BJ (cell line): ENCODE measurements around the gene GPC6. TPM values are rescaled to one million over a fixed set of nuclear protein-coding genes. Genes with fewer than 3 reads are reported as not detected.

ENCODE experiments used
- CTCF ChIA-PET: fragments of 350-600 bp; formaldehyde crosslinking; extraction: SDS; loops from one replicate; lab custom pipeline; 2021; ENCODE audit warnings: antibody characterized with exemption, inconsistent platforms; lab: Yijun Ruan, JAX
- POLR2A ChIA-PET: fragments of 300-600 bp; sonication (Branson Sonifier 250); formaldehyde crosslinking; extraction: SDS; loops from one replicate; lab custom pipeline; 2021; ENCODE audit warnings: antibody characterized with exemption; lab: Charles Lee
- DNase-seq: peaks from one replicate; pipeline ENCODE4 v3.0.0-alpha.2; 2011; ENCODE audit warnings: low read depth
- H3K27me3 ChIP-seq: 2 replicates; pipeline ENCODE4 v1.6.0; 2011; ENCODE audit warnings: low read length; ENCODE audit not compliant: control insufficient read depth, insufficient read depth
- H3K36me3 ChIP-seq: 2 replicates; pipeline ENCODE4 v1.5.1; 2011; ENCODE audit warnings: low read length; ENCODE audit not compliant: control insufficient read depth, insufficient read depth
- H3K4me3 ChIP-seq: 2 replicates; pipeline ENCODE4 v1.5.1; 2011; ENCODE audit warnings: low read depth, mild to moderate bottlenecking, control low read depth, low read length
- CTCF ChIP-seq: IDR thresholded peaks from 2 replicates; pipeline ENCODE4 v1.5.1; 2011; ENCODE audit warnings: low read depth, mild to moderate bottlenecking, control low read depth, inconsistent platforms, low read length, moderate library complexity; ENCODE audit not compliant: insufficient read depth
- polyA plus RNA-seq: library from polyadenylated mRNA; depleted of rRNA; stranded (reverse); fragments of >200 nt; gene quantifications from 2 replicates; pipeline ENCODE4 v1.2.3, GENCODE V29; 2011

GPC6 gene
- polyA plus RNA-seq, 1 experiment, result 23.0 TPM

- POLR2A ChIA-PET, result no interaction called here
- Histone ChIP-seq H3K36me3 (no peaks in the 10 kb centered on the region), H3K27me3 (no peaks in the 10 kb centered on the region), H3K4me3 (no peak overlapping the region)
- no peak for TF ChIP-seq CTCF
- no peak for DNase-seq
- CTCF ChIA-PET, result interaction anchor here (1.1 kb wide), 1 partner anchor 9 kb away, joined by 3 read pairs; no protein-coding TSS in a partner anchor
Measured at GRCh38 chr13:94218537-94218936, 991.9 kb downstream of the GPC6 start.

- no peaks in the 10 kb centered on the region for H3K27me3 ChIP-seq
- CTCF ChIA-PET, result no interaction called here
- no peak for TF ChIP-seq CTCF
- no peaks in the 10 kb centered on the region for H3K36me3 ChIP-seq
- no peak overlapping the region for H3K4me3 ChIP-seq
- no peak for DNase-seq
- POLR2A ChIA-PET, result no interaction called here
Measured at GRCh38 chr13:94218951-94219350, 992.3 kb downstream of the GPC6 start.

GRCh38 chr13:94224670-94225069 lies 998.1 kb downstream of the GPC6 start:
- no peak for TF ChIP-seq CTCF
- POLR2A ChIA-PET, result no interaction called here
- Histone ChIP-seq H3K4me3 (no peak overlapping the region), H3K36me3 (no peaks in the 10 kb centered on the region), H3K27me3 (no peaks in the 10 kb centered on the region)
- DNase-seq, result no peak
- CTCF ChIA-PET, result interaction anchor here (0.5 to 1.1 kb wide), 2 partner anchors 12 to 1263 kb away, joined by 3 to 4 read pairs; no protein-coding TSS in a partner anchor

GRCh38 chr13:94227255-94227879 lies 1000.8 kb downstream of the GPC6 start:
- Histone ChIP-seq H3K36me3 (no peaks in the 10 kb centered on the region), H3K4me3 (no peak overlapping the region), H3K27me3 (no peaks in the 10 kb centered on the region)
- POLR2A ChIA-PET, result no interaction called here
- DNase-seq, result no peak
- CTCF ChIA-PET, result interaction anchor here (1.5 kb wide), 1 partner anchor 9 kb away, joined by 3 read pairs; no protein-coding TSS in a partner anchor
- TF ChIP-seq CTCF, result no peak

- H3K36me3 ChIP-seq, result no peaks in the 10 kb centered on the region
- ChIA-PET POLR2A (no interaction called here), CTCF (no interaction called here)
- TF ChIP-seq CTCF, result no peak
- no peaks in the 10 kb centered on the region for H3K27me3 ChIP-seq
- no peak for DNase-seq
- H3K4me3 ChIP-seq, result no peak overlapping the region
Measured at GRCh38 chr13:94228763-94229162, 1002.2 kb downstream of the GPC6 start.
